HTERT RPE-1 (cell line): ENCODE data around the gene OR2T2.
"Not testable (repeated sequence)": the region's sequence is repeated elsewhere in the genome, so short reads cannot be mapped to it uniquely, and the experiment has no call there.

Experiments
- in situ Hi-C: fragments of 300-500 bp; cut with MboI; formaldehyde crosslinking; loops from 4 replicates; pipeline ENCODE4 v1.14.3; 2020; ENCODE audit warnings: low sequenced_read_pairs

The OR2T2 gene

GRCh38 chr1:248445399-248445798 lies at the start of gene OR2T2:
TSS of gene OR2T2 (plus strand) at chr1:248445637. CDS start at chr1:248452798, 7,161 bp downstream.
- in situ Hi-C loops: not testable (repeated sequence)

GRCh38 chr1:248402748-248403147 lies 42.7 kb upstream of the OR2T2 start, which contains the start of gene OR2T1:
TSS of gene OR2T1 (plus strand) at chr1:248403048. CDS start at chr1:248406148, 3,100 bp downstream.
- in situ Hi-C loops: no loop called here

GRCh38 chr1:248404024-248404423 lies 41.4 kb upstream of the OR2T2 start:
- in situ Hi-C loops: no loop called here

- in situ Hi-C loops: no loop called here
Observed at GRCh38 chr1:248406721-248407692, 38.4 kb upstream of the OR2T2 start.

GRCh38 chr1:248416226-248416625 lies 29.2 kb upstream of the OR2T2 start:
- in situ Hi-C loops: no loop called here

- in situ Hi-C loops: no loop called here
Observed at GRCh38 chr1:248417854-248418253, 27.6 kb upstream of the OR2T2 start.

- in situ Hi-C loops: no loop called here
Observed at GRCh38 chr1:248421384-248421783, 24.1 kb upstream of the OR2T2 start.

GRCh38 chr1:248427526-248428191 lies 17.8 kb upstream of the OR2T2 start:
- in situ Hi-C loops: not testable (repeated sequence)

- in situ Hi-C loops: not testable (repeated sequence)
Observed at GRCh38 chr1:248428192-248428533, 17.3 kb upstream of the OR2T2 start.

GRCh38 chr1:248431683-248432082 lies 13.8 kb upstream of the OR2T2 start:
- in situ Hi-C loops: not testable (repeated sequence)

GRCh38 chr1:248432201-248432600 lies 13.2 kb upstream of the OR2T2 start:
- in situ Hi-C loops: not testable (repeated sequence)

- in situ Hi-C loops: not testable (repeated sequence)
Observed at GRCh38 chr1:248433811-248434415, 11.5 kb upstream of the OR2T2 start.

GRCh38 chr1:248434913-248435312 lies 10.5 kb upstream of the OR2T2 start:
- in situ Hi-C loops: not testable (repeated sequence)

- in situ Hi-C loops: not testable (repeated sequence)
Observed at GRCh38 chr1:248436303-248436702, 9.1 kb upstream of the OR2T2 start.

GRCh38 chr1:248438668-248439067 lies 6.8 kb upstream of the OR2T2 start:
- in situ Hi-C loops: not testable (repeated sequence)

GRCh38 chr1:248439283-248439682 lies 6.2 kb upstream of the OR2T2 start:
- in situ Hi-C loops: not testable (repeated sequence)

GRCh38 chr1:248442500-248443277 lies 2.7 kb upstream of the OR2T2 start:
- in situ Hi-C loops: not testable (repeated sequence)

- in situ Hi-C loops: not testable (repeated sequence)
Observed at GRCh38 chr1:248444603-248445002, 834 bp upstream of the OR2T2 start.

- in situ Hi-C loops: not testable (repeated sequence)
Observed at GRCh38 chr1:248448409-248449074, 3.1 kb downstream of the OR2T2 start.

- in situ Hi-C loops: not testable (repeated sequence)
Observed at GRCh38 chr1:248449821-248450465, 4.5 kb downstream of the OR2T2 start.
